SH-SY5Y (cell line): ENCODE measurements around the gene RTCB.

Source experiments
- GATA2 ChIP-seq: IDR thresholded peaks from 2 replicates; pipeline ENCODE4 v1.6.1; 2011; ENCODE audit warnings: mild to moderate bottlenecking, low read depth, low read length
- GATA3 ChIP-seq: IDR thresholded peaks from 2 replicates; pipeline ENCODE4 v1.6.1; 2011; ENCODE audit warnings: low read depth, mild to moderate bottlenecking, low read length, moderate library complexity

DNA sequence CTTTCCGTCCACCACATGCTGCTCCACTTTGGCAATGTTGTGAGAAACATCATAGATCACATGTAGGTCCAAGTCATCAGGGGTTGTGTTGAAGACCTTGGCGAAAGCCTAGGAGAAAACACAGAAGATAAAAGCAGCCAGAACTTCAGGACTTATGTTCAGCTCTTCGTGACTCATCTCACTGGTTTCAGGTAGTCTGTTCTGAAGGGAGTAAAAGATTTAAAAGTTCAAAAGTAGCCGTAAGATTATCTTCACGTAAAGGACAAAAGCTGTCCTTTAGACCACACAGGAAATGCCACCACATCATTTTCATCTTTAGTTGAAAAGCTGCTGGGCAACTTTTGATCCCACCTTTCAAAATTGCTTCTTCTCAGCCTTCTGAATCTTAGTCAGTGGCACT is 16.9 kb downstream of the RTCB start:
- no peak for TF ChIP-seq GATA2
- TF ChIP-seq GATA3, result no peak
